Tibial artery (tissue), 4 donors: Measurements from ENCODE around the gene PPP4R4.

Experiments used
- DNase-seq, 2 donors: peaks; one replicate each; pipeline ENCODE4 v3.0.0-alpha.2; 2019
- H3K27ac ChIP-seq, 2 donors: fragments of 200-600 bp; sonication (generic) in 1 of 2; 1 replicate in 1 of 2; 2 replicates in 1 of 2; pipeline ENCODE4 v1.5.1; 2018 to 2019; ENCODE audit warnings: mild to moderate bottlenecking in 1 of 2
- H3K27me3 ChIP-seq, 2 donors: fragments of 200-600 bp; sonication (generic) in 1 of 2; one replicate each; pipeline versions ENCODE4 v1.5.1 to v1.6.0; 2016 to 2019
- H3K36me3 ChIP-seq, 3 donors: fragments of 200-600 bp; sonication (generic) in 2 of 3; one replicate each; pipeline ENCODE4 v1.5.1; 2016 to 2019; ENCODE audit warnings: mild to moderate bottlenecking in 2 of 3
- H3K4me1 ChIP-seq, 4 donors: fragments of 200-600 bp; sonication (generic) in 2 of 4; 1 replicate in 3 of 4; 2 replicates in 1 of 4; pipeline ENCODE4 v1.5.1; 2016 to 2019
- H3K4me3 ChIP-seq, 2 donors: fragments of 200-600 bp; sonication (generic) in 1 of 2; 1 replicate in 1 of 2; 2 replicates in 1 of 2; pipeline ENCODE4 v1.5.1; 2018 to 2019; ENCODE audit warnings: mild to moderate bottlenecking in 2 of 2
- H3K9me3 ChIP-seq, 3 donors: fragments of 200-600 bp; sonication (generic) in 1 of 3; one replicate each; pipeline ENCODE4 v1.5.1; 2016 to 2019
- intact Hi-C: fragments of 100-400 bp; cut with DNase I; formaldehyde crosslinking; loops from one replicate; pipeline ENCODE4 v1.15.0; 2023; ENCODE audit warnings: low total_unique reads
- TF ChIP-seq, protein P1 (sequence below), 2 experiments: fragments of 200-600 bp in 1 of 2; fragments of 450-650 bp in 1 of 2; IDR thresholded peaks; one replicate each; pipeline ENCODE4 v1.5.1; 2017 to 2019; ENCODE audit warnings: antibody characterized with exemption in 2 of 2, mild to moderate bottlenecking in 1 of 2, moderate library complexity in 1 of 2

The PPP4R4 gene

GRCh38 chr14:94142247-94142646 lies 31.9 kb upstream of the PPP4R4 start:
- peaks cover 0 to 16% of the 10 kb centered on the region in 2 donors for H3K27me3 ChIP-seq
- TF ChIP-seq, protein P1, sequence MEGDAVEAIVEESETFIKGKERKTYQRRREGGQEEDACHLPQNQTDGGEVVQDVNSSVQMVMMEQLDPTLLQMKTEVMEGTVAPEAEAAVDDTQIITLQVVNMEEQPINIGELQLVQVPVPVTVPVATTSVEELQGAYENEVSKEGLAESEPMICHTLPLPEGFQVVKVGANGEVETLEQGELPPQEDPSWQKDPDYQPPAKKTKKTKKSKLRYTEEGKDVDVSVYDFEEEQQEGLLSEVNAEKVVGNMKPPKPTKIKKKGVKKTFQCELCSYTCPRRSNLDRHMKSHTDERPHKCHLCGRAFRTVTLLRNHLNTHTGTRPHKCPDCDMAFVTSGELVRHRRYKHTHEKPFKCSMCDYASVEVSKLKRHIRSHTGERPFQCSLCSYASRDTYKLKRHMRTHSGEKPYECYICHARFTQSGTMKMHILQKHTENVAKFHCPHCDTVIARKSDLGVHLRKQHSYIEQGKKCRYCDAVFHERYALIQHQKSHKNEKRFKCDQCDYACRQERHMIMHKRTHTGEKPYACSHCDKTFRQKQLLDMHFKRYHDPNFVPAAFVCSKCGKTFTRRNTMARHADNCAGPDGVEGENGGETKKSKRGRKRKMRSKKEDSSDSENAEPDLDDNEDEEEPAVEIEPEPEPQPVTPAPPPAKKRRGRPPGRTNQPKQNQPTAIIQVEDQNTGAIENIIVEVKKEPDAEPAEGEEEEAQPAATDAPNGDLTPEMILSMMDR (IDR thresholded peaks at IDR 0.05), result no peak
- no peak overlapping the region for H3K27ac ChIP-seq
- H3K4me3 ChIP-seq, result no peak overlapping the region
- no peak for DNase-seq
- intact Hi-C loops, result no loop called here
- H3K4me1 ChIP-seq, result no peaks in the 10 kb centered on the region
- H3K36me3 ChIP-seq, result no peaks in the 10 kb centered on the region
- H3K9me3 ChIP-seq, result no peaks in the 10 kb centered on the region

GRCh38 chr14:94142836-94143235 lies 31.3 kb upstream of the PPP4R4 start:
- H3K36me3 ChIP-seq, result no peaks in the 10 kb centered on the region
- H3K27me3 ChIP-seq, result peaks cover 0 to 14% of the 10 kb centered on the region in 2 donors
- no peaks in the 10 kb centered on the region for H3K9me3 ChIP-seq
- DNase-seq, result no peak
- no peak overlapping the region for H3K4me3 ChIP-seq
- TF ChIP-seq, protein P1 (IDR thresholded peaks at IDR 0.05), result no peak
- intact Hi-C loops, result no loop called here
- no peaks in the 10 kb centered on the region for H3K4me1 ChIP-seq
- no peak overlapping the region for H3K27ac ChIP-seq

DNA sequence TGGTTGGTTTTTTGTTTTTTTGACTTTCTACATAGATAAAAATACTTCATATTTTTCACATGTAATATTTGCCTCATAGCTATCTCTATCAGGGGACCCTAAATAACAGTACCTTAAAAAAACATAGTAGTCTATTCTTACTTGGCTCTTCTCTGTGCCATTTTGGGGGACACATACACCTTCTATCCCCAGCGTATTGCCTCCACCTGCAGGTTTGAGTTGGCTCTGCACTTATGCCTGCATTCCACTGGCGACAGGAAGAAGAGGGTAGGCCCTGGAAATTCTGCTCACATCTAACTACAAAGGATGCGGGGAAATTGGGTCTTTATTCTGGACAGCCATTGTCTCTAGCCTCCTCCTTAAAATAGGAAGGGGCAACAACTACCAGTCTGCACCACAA lies 30.9 kb upstream of the PPP4R4 start:
- Histone ChIP-seq H3K4me1 (no peaks in the 10 kb centered on the region), H3K27ac (no peak overlapping the region), H3K36me3 (no peaks in the 10 kb centered on the region), H3K4me3 (no peak overlapping the region), H3K27me3 (peaks cover 0 to 10% of the 10 kb centered on the region in 2 donors), H3K9me3 (no peaks in the 10 kb centered on the region)
- TF ChIP-seq, protein P1 (IDR thresholded peaks at IDR 0.05), result no peak
- intact Hi-C loops, result no loop called here
- no peak for DNase-seq

DNA sequence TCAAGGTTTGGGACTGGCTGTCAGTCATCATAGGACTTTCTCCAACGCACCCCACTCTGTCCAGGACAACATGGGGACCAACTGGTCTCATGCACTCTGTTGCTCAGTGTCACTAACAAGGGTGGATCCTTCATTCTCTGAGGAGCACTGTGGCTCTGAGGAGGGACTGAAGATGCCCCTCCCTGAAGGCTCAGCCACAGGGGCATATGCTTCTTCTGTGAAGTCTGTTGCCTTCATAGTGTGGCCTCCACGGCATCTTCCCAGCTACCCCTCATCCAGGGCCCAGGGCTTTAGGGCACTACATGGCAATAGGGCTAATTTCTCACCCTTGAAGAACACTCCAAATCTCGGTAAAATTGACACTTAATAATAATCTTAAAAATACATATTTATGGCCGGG lies 30.4 kb upstream of the PPP4R4 start:
- TF ChIP-seq, protein P1 (IDR thresholded peaks at IDR 0.05), result no peak
- Histone ChIP-seq H3K4me3 (no peak overlapping the region), H3K4me1 (no peaks in the 10 kb centered on the region), H3K27me3 (peaks cover 0 to 6% of the 10 kb centered on the region in 2 donors), H3K27ac (no peak overlapping the region), H3K36me3 (no peaks in the 10 kb centered on the region), H3K9me3 (no peaks in the 10 kb centered on the region)
- intact Hi-C loops, result no loop called here
- DNase-seq, result no peak

DNA sequence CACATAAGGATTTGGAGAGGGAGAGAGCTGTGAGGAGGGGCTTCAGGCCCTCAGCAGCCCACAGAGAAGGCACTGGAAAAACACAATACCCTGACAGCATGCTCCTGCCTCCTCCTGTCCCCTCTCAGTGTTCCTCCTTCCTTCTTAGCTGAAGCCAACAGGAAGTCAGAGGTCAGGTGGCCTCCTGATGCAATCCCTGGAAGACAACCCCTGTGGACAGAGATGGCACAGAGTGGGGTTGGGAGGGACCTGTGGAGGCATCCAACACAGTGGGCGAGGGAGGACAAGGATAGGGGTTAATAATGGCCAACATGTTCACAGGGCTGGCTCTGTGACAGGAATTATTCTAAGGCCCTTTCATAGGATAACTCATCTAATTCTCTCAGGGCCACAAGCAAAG lies 29.4 kb upstream of the PPP4R4 start:
- Histone ChIP-seq H3K9me3 (no peaks in the 10 kb centered on the region), H3K4me3 (no peak overlapping the region), H3K36me3 (no peaks in the 10 kb centered on the region), H3K27me3 (no peaks in the 10 kb centered on the region), H3K4me1 (no peaks in the 10 kb centered on the region), H3K27ac (no peak overlapping the region)
- peak in 1 of 2 donors; percentile 32 for DNase-seq
- TF ChIP-seq, protein P1 (IDR thresholded peaks at IDR 0.05), result no peak
- intact Hi-C loops, result no loop called here

GRCh38 chr14:94145902-94146527 lies 28.1 kb upstream of the PPP4R4 start:
- Histone ChIP-seq H3K36me3 (no peaks in the 10 kb centered on the region), H3K27me3 (no peaks in the 10 kb centered on the region), H3K9me3 (no peaks in the 10 kb centered on the region), H3K4me1 (no peaks in the 10 kb centered on the region), H3K27ac (no peak overlapping the region), H3K4me3 (no peak overlapping the region)
- intact Hi-C loops, result no loop called here
- TF ChIP-seq, protein P1 (IDR thresholded peaks at IDR 0.05), result no peak
- DNase-seq, result no peak
